Liver (tissue), 9 donors: Measurements from ENCODE around the gene MMP25. TPM values are rescaled to one million over a fixed set of nuclear protein-coding genes. Genes with fewer than 3 reads are reported as not detected.

ENCODE experiments used
- DNase-seq: peaks from one replicate; pipeline ENCODE4 v3.0.0-alpha.2; 2017; ENCODE audit warnings: low spot score
- H3K27ac ChIP-seq, 2 donors: one replicate each; pipeline ENCODE4 v1.7.0; 2013; ENCODE audit warnings: inconsistent platforms in 2 of 2, low read length in 2 of 2, control low read depth in 1 of 2, low read depth in 1 of 2, mild to moderate bottlenecking in 1 of 2
- H3K27me3 ChIP-seq, 4 donors: one replicate each; pipeline versions ENCODE4 v1.6.1 to v1.7.0; 2013; ENCODE audit warnings: low read length in 3 of 4, inconsistent platforms in 1 of 4, mild to moderate bottlenecking in 1 of 4, moderate library complexity in 1 of 4; ENCODE audit not compliant: control insufficient read depth in 4 of 4, insufficient read depth in 4 of 4
- H3K36me3 ChIP-seq, 4 donors: one replicate each; pipeline versions ENCODE4 v1.6.1 to v1.7.0; 2013; ENCODE audit warnings: low read length in 3 of 4, mild to moderate bottlenecking in 3 of 4, low read depth in 1 of 4, moderate library complexity in 1 of 4; ENCODE audit not compliant: control insufficient read depth in 4 of 4, insufficient read depth in 3 of 4
- H3K4me1 ChIP-seq, 4 donors: one replicate each; pipeline versions ENCODE4 v1.6.1 to v1.7.0; 2013; ENCODE audit warnings: low read length in 3 of 4, mild to moderate bottlenecking in 3 of 4, moderate library complexity in 1 of 4; ENCODE audit not compliant: control insufficient read depth in 4 of 4, insufficient read depth in 4 of 4
- H3K4me3 ChIP-seq, 3 donors: one replicate each; pipeline versions ENCODE4 v1.6.1 to v1.7.0; 2013; ENCODE audit warnings: low read length in 3 of 3, control low read depth in 1 of 3, low read depth in 1 of 3, mild to moderate bottlenecking in 1 of 3
- H3K9ac ChIP-seq, 2 donors: one replicate each; pipeline ENCODE4 v1.7.0; 2013; ENCODE audit warnings: low read length in 2 of 2, mild to moderate bottlenecking in 2 of 2, moderate library complexity in 2 of 2, control low read depth in 1 of 2, low read depth in 1 of 2
- H3K9me3 ChIP-seq, 4 donors: one replicate each; pipeline versions ENCODE4 v1.6.1 to v1.7.0; 2013; ENCODE audit warnings: low read length in 3 of 4; ENCODE audit not compliant: control insufficient read depth in 4 of 4
- ATF3 ChIP-seq: IDR thresholded peaks from 2 replicates; pipeline ENCODE4 v1.6.1; 2016; ENCODE audit warnings: antibody characterized with exemption
- CTCF ChIP-seq: fragments of 150-350 bp; IDR thresholded peaks from 2 replicates; pipeline ENCODE4 v1.5.1; 2017; ENCODE audit warnings: improper control_type of control experiment, low read depth, low read length; ENCODE audit not compliant: missing input control
- EGR1 ChIP-seq, 2 donors: IDR thresholded peaks; 2 replicates each; pipeline ENCODE4 v1.6.1; 2016 to 2018; ENCODE audit warnings: antibody characterized with exemption in 2 of 2, low read depth in 2 of 2
- FOXA1 ChIP-seq: IDR thresholded peaks from 2 replicates; pipeline ENCODE4 v1.6.1; 2016; ENCODE audit warnings: antibody characterized with exemption
- FOXA2 ChIP-seq: IDR thresholded peaks from 2 replicates; pipeline ENCODE4 v1.6.1; 2016; ENCODE audit warnings: antibody characterized with exemption
- HNF4A ChIP-seq, 2 donors: conservative IDR thresholded peaks; 2 replicates each; pipeline ENCODE4 v1.6.1; 2016; ENCODE audit warnings: antibody characterized with exemption in 2 of 2, mild to moderate bottlenecking in 2 of 2
- HNF4G ChIP-seq: IDR thresholded peaks from 2 replicates; pipeline ENCODE4 v1.6.1; 2016; ENCODE audit warnings: antibody characterized with exemption
- RAD21 ChIP-seq, 2 donors: IDR thresholded peaks; 2 replicates each; pipeline ENCODE4 v1.6.1; 2016; ENCODE audit warnings: antibody characterized with exemption in 2 of 2, mild to moderate bottlenecking in 2 of 2
- RXRA ChIP-seq, 2 donors: IDR thresholded peaks; 2 replicates each; pipeline ENCODE4 v1.6.1; 2017 to 2018; ENCODE audit warnings: antibody characterized with exemption in 2 of 2, mild to moderate bottlenecking in 1 of 2
- SP1 ChIP-seq: IDR thresholded peaks from 2 replicates; pipeline ENCODE4 v1.6.1; 2018; ENCODE audit warnings: antibody characterized with exemption, mild to moderate bottlenecking
- TAF1 ChIP-seq: conservative IDR thresholded peaks from 2 replicates; pipeline ENCODE4 v1.6.1; 2016; ENCODE audit warnings: antibody characterized with exemption, mild to moderate bottlenecking
- YY1 ChIP-seq: IDR thresholded peaks from 2 replicates; pipeline ENCODE4 v1.6.1; 2016; ENCODE audit warnings: antibody characterized with exemption, mild to moderate bottlenecking
- WGBS: extraction: QIAGEN DNeasy Blood & Tissue Kit; methylation state at CpG from one replicate; pipeline ENCODE4 v1.1.7; 2013; 5-methylcytosine and 5-hydroxymethylcytosine counted together
- polyA plus RNA-seq, 2 donors: library from polyadenylated mRNA; stranded (reverse) in 1 of 2; unstranded in 1 of 2; fragments of 200-250 nt in 1 of 2; fragments of >200 nt in 1 of 2; fragmentation: Nextera tagmentation in 1 of 2; extraction: Ambion mirVana in 1 of 2; gene quantifications; one replicate each; pipeline versions ENCODE4 v1.2.1 to v1.2.3, GENCODE V29; 2013 to 2015
- total RNA-seq, 2 donors: library from RNA; depleted of rRNA; stranded (reverse); fragments of >200 nt; gene quantifications; one replicate each; pipeline ENCODE4 v1.2.3, GENCODE V29; 2014
- TF ChIP-seq, protein P1 (sequence below): IDR thresholded peaks from 2 replicates; pipeline ENCODE4 v1.6.1; 2016; ENCODE audit warnings: antibody characterized with exemption
- TF ChIP-seq, protein P2 (sequence below): IDR thresholded peaks from 2 replicates; pipeline ENCODE4 v1.6.1; 2016; ENCODE audit warnings: antibody characterized with exemption
- donor health status: healthy.
- donor health status: healthy.
- donor health status: healthy.
- donor health status: healthy.
- donor health status: healthy.

Gene MMP25
- total and polyA plus RNA-seq, 4 donors: 0.47 to 2.7 (median 0.96) TPM

DNA sequence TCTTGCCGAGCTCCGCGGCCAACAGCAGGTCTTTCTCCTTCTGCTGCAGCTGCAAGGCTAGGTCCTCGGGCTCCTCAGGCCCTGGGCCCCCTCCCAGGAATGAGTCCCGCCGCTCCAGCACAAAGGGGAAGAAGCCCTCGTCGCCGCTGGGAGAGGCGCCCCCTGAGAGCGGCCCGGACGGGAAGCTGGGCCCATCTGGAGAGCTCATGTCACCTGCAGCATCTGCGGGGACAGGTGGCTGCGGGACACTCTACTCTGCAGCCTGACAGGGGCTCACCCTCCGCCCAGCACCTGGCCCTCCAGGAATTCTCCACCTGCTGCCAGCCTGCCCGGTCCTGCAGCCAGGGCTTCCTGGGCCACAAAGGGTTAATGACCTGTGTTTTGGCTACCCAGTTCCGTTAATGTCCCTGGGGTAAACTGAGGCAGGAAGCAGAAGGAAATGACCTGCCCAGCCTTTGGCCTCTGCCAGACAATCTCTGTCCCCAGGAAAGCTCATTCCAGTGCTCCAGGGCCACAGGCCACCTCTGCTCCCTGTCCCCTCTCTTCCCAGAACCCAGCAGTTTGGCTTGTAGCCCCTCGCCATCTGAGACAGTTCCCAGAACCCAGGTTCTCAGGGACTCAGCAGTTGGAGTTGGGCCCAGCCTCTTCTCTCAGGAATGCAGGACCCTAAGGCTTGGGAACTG lies 10.9 kb upstream of the MMP25 start:
- Histone ChIP-seq H3K36me3 (no peaks in the 10 kb centered on the region), H3K9ac (no peak overlapping the region), H3K27ac (no peak overlapping the region), H3K4me3 (no peak overlapping the region), H3K27me3 (peaks cover 0 to 8% (median 5%) of the 10 kb centered on the region in 4 donors), H3K9me3 (no peaks in the 10 kb centered on the region), H3K4me1 (peaks cover 0 to 4% (median 0%) of the 10 kb centered on the region in 4 donors)
- WGBS: 43% methylated on average over 19 of the region's 19 CpGs
- TF ChIP-seq ATF3 (no peak), HNF4G (no peak), EGR1 (IDR thresholded peaks at IDR 0.05; ENCODE audit: low read depth in 2 of 2) (no peak), CTCF (no peak), RXRA (IDR thresholded peaks at IDR 0.05) (no peak)
- no peak for DNase-seq

GRCh38 chr16:3035972-3036725 lies 10.2 kb upstream of the MMP25 start:
- DNase-seq: no peak
- Histone ChIP-seq H3K36me3 (no peaks in the 10 kb centered on the region), H3K27me3 (peaks cover 0 to 8% (median 5%) of the 10 kb centered on the region in 4 donors), H3K9me3 (no peaks in the 10 kb centered on the region), H3K4me1 (peaks cover 0 to 4% (median 0%) of the 10 kb centered on the region in 4 donors), H3K27ac (no peak overlapping the region), H3K9ac (no peak overlapping the region), H3K4me3 (peak overlapping the region in 1 of 3 donors; percentile 14)
- TF ChIP-seq YY1 (no peak), HNF4A (conservative IDR thresholded peaks at IDR 0.05) (no peak), HNF4G (no peak), RAD21 (IDR thresholded peaks at IDR 0.05) (no peak), RXRA (IDR thresholded peaks at IDR 0.05) (no peak), TAF1 (no peak), FOXA2 (no peak)
- TF ChIP-seq, protein P1, sequence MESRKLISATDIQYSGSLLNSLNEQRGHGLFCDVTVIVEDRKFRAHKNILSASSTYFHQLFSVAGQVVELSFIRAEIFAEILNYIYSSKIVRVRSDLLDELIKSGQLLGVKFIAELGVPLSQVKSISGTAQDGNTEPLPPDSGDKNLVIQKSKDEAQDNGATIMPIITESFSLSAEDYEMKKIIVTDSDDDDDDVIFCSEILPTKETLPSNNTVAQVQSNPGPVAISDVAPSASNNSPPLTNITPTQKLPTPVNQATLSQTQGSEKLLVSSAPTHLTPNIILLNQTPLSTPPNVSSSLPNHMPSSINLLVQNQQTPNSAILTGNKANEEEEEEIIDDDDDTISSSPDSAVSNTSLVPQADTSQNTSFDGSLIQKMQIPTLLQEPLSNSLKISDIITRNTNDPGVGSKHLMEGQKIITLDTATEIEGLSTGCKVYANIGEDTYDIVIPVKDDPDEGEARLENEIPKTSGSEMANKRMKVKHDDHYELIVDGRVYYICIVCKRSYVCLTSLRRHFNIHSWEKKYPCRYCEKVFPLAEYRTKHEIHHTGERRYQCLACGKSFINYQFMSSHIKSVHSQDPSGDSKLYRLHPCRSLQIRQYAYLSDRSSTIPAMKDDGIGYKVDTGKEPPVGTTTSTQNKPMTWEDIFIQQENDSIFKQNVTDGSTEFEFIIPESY: no peak
- 3% methylated on average over 40 of the region's 40 CpGs for WGBS

- H3K27ac ChIP-seq: no peak within 1 kb of the TSS
- no peak for DNase-seq
- WGBS: 10% methylated on average over 44 of the region's 44 CpGs
- no peaks in the 10 kb centered on the region for H3K36me3 ChIP-seq
- peaks cover 0 to 8% (median 5%) of the 10 kb centered on the region in 4 donors for H3K27me3 ChIP-seq
- peak within 1 kb of the TSS in 1 of 3 donors; percentile 14 for H3K4me3 ChIP-seq
- no peaks in the 10 kb centered on the region for H3K9me3 ChIP-seq
- peaks cover 0 to 4% (median 0%) of the 10 kb centered on the region in 4 donors for H3K4me1 ChIP-seq
- H3K9ac ChIP-seq: no peak within 1 kb of the TSS
- no peak for TF ChIP-seq HNF4G
- TF ChIP-seq TAF1: no peak
- no peak for TF ChIP-seq RXRA (IDR thresholded peaks at IDR 0.05)
- TF ChIP-seq, protein P2, sequence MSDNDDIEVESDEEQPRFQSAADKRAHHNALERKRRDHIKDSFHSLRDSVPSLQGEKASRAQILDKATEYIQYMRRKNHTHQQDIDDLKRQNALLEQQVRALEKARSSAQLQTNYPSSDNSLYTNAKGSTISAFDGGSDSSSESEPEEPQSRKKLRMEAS: no peak
- TF ChIP-seq SP1: no peak
- no peak for TF ChIP-seq RAD21 (IDR thresholded peaks at IDR 0.05)
- TF ChIP-seq CTCF: no peak
- no peak for TF ChIP-seq HNF4A (conservative IDR thresholded peaks at IDR 0.05)
- no peak for TF ChIP-seq ATF3
- no peak for TF ChIP-seq FOXA1
Observed at GRCh38 chr16:3036726-3037315, 9.5 kb upstream of the MMP25 start, which contains the start of gene BICDL2. Gene BICDL2, minus strand, starts transcription at chr16:3036944. Its CDS starts 1,448 bp downstream, at chr16:3035496.
